Measurements from ENCODE around the gene C21orf58. TPM values are rescaled to one million over a fixed set of nuclear protein-coding genes. Genes with fewer than 3 reads are reported as not detected.

C21orf58 gene
- 1.8 and 1.9 TPM in 2 replicates for total RNA-seq

DNA sequence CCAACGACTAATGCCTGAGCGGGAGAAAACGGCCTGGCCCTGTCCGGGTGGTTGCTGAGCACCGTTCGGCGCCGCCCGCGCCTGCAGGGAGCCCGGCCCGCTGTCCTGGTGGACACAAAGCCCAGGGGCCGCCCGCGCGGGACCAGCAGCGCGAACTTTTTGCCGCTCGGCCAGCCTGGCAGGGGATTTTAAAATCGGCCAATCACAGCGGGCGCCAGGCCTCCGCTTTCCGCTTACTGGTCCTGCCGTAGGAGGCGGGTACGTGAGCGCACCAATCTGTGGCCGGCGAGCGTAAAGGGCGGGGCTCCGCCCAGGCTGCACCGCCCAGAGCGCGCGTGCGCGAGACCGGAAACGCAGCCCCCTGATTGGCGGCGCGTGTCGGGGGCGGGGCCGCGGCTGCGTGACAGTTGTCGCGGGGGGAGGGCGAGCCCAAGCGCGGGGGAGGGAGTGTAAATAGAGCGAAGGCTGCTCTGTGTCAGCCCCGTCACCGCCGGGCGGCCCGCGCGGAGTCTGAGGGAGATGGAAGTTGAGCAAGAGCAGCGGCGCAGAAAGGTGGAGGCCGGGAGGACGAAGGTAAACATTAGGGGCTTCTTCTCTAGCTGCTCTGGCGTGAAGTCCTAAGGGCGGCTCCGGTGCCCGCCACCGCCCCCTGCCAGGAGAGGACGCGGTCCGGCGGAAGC lies at the start of gene C21orf58, which contains the start of gene PCNT:
TSS of gene C21orf58 (minus strand) at position 161 of the 680 bp plus-strand sequence. CDS start 1,132 bp downstream, outside the sequence.
TSS of gene PCNT (plus strand) at position 447 of the 680 bp plus-strand sequence. CDS start at position 520, 73 bp downstream.

DNA sequence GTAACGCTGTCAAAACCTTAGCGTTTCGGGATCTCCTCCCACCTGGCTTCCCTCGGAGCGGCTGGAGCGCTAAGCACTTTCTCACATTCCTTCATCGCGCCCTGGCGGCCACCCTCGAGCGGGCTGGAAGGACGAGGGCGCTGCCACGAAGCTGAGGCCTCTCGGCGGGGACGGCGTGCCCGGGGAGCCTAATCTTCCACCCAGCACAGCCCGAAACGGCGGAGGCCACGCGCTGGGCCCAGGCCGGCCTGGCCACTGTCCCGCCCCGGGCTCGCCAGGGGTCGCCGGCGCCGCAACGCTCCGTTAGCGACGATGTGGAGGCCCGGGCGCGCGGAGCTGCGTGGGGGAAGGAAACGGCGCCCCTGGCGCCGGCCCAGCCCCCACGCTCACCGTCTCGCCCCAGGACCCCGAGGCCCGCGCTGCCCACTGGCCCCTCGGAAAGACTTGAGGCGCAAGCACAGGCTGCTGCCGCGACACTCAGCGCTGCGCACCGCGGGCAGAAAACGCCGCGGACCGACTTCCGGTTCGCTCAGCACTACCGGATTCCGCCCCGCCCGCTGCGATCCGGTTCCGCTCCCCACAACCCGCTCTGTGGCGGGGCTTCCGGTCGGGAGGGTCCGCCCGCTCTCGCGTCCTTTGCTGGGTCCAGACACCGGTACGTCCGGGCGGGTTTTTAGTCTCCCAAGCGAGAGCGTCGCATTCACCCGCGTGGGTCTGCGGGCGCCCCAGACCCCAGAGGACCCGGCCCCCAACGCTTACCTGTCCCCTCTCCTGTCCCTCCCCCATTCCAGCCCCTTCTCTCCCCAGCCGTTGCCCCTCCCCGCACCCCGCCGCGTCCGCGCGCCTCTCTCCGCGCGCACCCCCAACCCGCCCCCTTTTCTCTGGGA lies 37.7 kb downstream of the C21orf58 start, which contains the start of gene YBEY:
TSS of gene YBEY (plus strand) at position 582 of the 887 bp plus-strand sequence. CDS start 572 bp downstream, outside the sequence.

DNA sequence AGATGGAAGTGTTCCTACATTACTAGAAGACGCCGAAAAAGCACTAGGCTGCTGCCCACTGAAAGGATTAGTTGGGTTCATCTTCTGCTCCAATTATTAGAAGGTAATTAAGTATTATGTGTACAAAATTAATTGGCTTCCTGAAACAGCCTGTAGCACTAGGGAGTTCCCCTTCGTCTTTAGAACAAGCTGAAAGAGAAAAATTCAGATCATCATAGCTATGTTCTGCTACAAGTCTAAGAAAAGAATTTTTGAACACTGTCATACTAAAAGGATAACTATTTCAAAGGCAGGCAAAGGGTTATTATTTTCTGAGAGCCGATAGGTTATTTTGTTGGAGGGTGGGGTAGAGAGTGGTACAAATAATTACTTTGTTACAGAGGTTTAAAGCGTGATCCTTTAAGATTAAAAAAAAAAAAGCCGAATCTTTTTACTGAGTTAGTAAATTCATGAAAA lies 38.4 kb downstream of the C21orf58 start, which contains the start of gene MCM3AP:
TSS of gene MCM3AP (minus strand) at position 406 of the 456 bp plus-strand sequence. CDS start at position 81, 325 bp downstream.

Other genes with a start within 250 kb of the C21orf58 start
- 1,128 and 2,830 TPM in 2 replicates for gene COL6A2, start 225.8 kb downstream of the C21orf58 start, total RNA-seq
- 0.60 and 0.63 TPM in 2 replicates for gene FTCD, start 168.3 kb downstream of the C21orf58 start, total RNA-seq
- 5.0 and 9.3 TPM in 2 replicates for gene SPATC1L, start 139.4 kb downstream of the C21orf58 start, total RNA-seq
- gene LSS, start 95.1 kb downstream of the C21orf58 start, total RNA-seq = 111 and 122 TPM in 2 replicates
- 64.1 and 68.7 TPM in 2 replicates for gene MCM3AP, start 38.3 kb downstream of the C21orf58 start, total RNA-seq
- 18.8 TPM in 2 replicates for gene YBEY, start 37.5 kb downstream of the C21orf58 start, total RNA-seq
- 16.1 and 19.9 TPM in 2 replicates for gene PCNT, start 286 bp upstream of the C21orf58 start, total RNA-seq
- 22.4 and 24.7 TPM in 2 replicates for gene DIP2A, start 135.0 kb upstream of the C21orf58 start, total RNA-seq